Stimulated activated naive CD4-positive, alpha-beta T cell treated with Interleukin-2 at 50 U/mL for 16 hours (primary cell): ENCODE results near the gene CABLES2.

Experiments used
- DNase-seq: peaks from one replicate; lab custom pipeline; 2025; lab: John Stamatoyannopoulos, UW

The CABLES2 gene

GRCh38 chr20:62346398-62347150 lies 60.5 kb downstream of the CABLES2 start:
- no peak for DNase-seq

GRCh38 chr20:62345681-62346370 lies 61.3 kb downstream of the CABLES2 start:
- DNase-seq, result no peak

- no peak for DNase-seq
These were observed 62.3 kb downstream of the CABLES2 start for GRCh38 chr20:62344782-62345181.

- DNase-seq, result no peak
These were observed 63.0 kb downstream of the CABLES2 start for GRCh38 chr20:62344092-62344491.

GRCh38 chr20:62342910-62343309 lies 64.2 kb downstream of the CABLES2 start:
- DNase-seq, result no peak

GRCh38 chr20:62339647-62340062 lies 67.4 kb downstream of the CABLES2 start:
- DNase-seq, result no peak
